Choroid plexus epithelial cell (primary cell): ENCODE measurements around the gene ACBD6.

ENCODE experiments used
- DNase-seq: peaks from one replicate; pipeline ENCODE4 v3.0.0-alpha.2; 2010; ENCODE audit warnings: low read depth
- H3K4me3 ChIP-seq: 2 replicates; pipeline ENCODE4 v1.5.1; 2011; ENCODE audit warnings: low read depth, mild to moderate bottlenecking, control low read depth, low read length, moderate library complexity
- TF ChIP-seq, protein P1 (sequence below): conservative IDR thresholded peaks from 2 replicates; pipeline ENCODE4 v1.5.1; 2011; ENCODE audit warnings: low read depth, mild to moderate bottlenecking, control low read depth, inconsistent platforms, low read length, moderate library complexity

The ACBD6 gene

DNA sequence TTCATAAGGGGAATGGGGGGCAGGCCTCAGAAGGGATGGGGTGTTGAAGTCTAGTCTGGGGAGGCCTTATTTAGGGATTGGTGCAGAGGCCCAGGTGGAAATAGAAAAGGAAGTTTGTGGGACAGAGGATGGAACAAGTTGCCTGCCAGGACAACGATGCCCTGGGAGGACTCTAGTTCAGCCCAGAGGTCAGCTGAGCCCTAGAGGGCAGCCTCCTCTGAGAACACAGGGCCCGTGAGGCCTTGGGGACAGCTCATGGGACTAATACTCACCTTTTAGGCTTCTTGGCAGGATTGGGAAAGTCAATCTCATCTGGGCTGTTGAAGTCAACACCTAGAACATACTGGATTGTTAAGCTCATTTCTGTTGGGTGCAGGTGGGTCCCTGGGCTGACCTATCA, 229.3 kb downstream of the ACBD6 start:
- H3K4me3 ChIP-seq = no peak overlapping the region
- TF ChIP-seq, protein P1, sequence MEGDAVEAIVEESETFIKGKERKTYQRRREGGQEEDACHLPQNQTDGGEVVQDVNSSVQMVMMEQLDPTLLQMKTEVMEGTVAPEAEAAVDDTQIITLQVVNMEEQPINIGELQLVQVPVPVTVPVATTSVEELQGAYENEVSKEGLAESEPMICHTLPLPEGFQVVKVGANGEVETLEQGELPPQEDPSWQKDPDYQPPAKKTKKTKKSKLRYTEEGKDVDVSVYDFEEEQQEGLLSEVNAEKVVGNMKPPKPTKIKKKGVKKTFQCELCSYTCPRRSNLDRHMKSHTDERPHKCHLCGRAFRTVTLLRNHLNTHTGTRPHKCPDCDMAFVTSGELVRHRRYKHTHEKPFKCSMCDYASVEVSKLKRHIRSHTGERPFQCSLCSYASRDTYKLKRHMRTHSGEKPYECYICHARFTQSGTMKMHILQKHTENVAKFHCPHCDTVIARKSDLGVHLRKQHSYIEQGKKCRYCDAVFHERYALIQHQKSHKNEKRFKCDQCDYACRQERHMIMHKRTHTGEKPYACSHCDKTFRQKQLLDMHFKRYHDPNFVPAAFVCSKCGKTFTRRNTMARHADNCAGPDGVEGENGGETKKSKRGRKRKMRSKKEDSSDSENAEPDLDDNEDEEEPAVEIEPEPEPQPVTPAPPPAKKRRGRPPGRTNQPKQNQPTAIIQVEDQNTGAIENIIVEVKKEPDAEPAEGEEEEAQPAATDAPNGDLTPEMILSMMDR = no peak
- no peak for DNase-seq

DNA sequence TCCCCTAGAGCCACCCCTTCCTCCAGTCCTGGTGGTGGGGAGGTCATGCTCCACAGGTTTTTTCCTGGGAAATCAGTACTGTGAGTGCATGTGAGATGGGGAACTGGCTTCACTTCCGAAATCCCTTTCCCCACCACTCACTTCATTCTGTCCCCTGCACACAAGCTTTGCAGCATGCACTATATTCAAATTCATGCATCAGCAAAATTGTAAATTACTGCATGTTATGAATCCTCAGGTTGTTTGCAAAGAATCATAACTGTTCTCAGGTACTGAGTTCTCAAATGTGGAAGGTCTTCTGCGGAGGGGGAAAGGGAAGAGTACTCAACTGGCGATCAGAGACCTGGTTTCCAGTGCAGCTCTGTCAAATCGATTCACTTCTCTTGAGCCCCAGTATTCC, 230.0 kb downstream of the ACBD6 start:
- TF ChIP-seq, protein P1 = no peak
- no peak overlapping the region for H3K4me3 ChIP-seq
- DNase-seq = no peak

DNA sequence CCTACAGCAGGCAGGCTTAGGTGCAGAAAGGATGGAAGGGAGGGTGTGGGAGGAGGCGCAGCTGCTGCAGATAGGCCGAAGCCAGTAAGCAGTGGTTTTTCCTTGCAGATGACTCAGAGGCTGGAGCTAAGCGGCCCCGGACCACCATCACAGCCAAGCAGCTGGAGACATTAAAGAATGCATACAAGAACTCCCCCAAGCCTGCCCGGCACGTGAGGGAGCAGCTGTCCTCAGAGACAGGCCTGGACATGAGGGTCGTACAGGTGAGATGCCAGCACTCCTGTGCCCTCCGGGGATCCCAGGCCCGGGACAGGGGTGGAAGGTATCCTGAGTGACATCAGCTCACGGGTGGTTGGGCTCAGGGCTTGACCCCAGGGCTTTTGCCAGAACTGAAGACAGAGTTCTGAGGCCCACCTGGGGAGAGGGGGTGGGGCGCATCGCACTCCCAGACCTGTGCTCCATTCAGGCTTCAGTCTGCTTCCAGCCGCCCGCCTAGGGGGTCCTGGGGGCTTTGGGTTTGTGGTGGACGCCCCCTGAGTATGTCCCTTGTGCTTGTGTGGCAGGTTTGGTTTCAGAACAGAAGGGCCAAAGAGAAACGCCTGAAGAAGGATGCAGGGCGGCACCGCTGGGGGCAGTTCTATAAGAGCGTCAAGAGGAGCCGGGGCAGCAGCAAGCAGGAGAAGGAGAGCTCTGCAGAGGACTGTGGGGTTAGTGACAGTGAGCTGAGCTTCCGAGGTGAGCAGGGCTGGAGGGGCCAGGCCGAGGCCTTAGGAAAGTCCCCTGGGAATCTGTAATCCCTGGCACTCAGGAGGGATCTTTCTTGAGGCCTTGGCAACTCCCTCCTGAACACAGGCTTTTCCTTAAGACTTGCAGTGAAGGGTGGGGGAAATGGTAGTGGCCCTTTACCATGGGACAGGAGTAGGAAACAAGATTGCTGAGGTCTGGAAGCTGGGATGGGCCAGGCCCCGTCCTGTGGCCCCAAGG, 230.8 kb downstream of the ACBD6 start:
- no peak overlapping the region for H3K4me3 ChIP-seq
- TF ChIP-seq, protein P1 = no peak
- DNase-seq = peak; percentile 78

DNA sequence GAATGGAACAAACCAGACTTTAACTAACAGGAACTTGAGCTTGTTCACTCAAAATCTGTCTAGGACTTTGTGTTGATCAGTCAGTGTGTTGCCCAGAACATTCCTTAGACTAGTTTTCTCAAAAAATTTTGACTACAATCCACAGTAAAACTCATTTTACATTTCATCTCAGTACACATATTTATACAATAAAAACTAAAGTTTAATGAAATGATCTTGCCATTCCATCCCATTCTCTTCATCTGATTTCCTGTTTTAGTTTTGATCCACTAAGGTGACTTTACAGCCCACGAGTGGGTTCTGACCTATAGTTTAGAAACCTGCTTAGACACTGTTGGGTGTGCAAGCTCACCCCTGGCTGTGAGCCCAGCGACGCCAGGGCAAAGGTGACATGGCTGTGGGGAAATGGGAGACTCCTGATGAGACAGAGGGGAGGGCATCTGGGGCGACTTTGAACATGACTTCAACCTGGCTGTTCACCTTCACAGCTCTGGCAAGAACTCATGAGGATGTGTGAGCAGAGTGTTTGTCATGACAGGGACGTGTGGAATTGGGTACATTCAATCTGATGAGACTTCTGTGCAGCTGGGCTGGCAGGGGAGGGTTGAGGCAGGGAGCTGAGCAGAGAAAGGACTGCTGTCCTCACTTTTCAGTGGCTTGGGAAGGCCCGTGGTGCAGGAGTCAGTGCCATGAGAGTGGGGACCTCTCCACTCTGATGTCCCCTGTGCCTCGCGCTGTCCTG, 231.7 kb downstream of the ACBD6 start:
- TF ChIP-seq, protein P1 = no peak
- H3K4me3 ChIP-seq = no peak overlapping the region
- no peak for DNase-seq

DNA sequence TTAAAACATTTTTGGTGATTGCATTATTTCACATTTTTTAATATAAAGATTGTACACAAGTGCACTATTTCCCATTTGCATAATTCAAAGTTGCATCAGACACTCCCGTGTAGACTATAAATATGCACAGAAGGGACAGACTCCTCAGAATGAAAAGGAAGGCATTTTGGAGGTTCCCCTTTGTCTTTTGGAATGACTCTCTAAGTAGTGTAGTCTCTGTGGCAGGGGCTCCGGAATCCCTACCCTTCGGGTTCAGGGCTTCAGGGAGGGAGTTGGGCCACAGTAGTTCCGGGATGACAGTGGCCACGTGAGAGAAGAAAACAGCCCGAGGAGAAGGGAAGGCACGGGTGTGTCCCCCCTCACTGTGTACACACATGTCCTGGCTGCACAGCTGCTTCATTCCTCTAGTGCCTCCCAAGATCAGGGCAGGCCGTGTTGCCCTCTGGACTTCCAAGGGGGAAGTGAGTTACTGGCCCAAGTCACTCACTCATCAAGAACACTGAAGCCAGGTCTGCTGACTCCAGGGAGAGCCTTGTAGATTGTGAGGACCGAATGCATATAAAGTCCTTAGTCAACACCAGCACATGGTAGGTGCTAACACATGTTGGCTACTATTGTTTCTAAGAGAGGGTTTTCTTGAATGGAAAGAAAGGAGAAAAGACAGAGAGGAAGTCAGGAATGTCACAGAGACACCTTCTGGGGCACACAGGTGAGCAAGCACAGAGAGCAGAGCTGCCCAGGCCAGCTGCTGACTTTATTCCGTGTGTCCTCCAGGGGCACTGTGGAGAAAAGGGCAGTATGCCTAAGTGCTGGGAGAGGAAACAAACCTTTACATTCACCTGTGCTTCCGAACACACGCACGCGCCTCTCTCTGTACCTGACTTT, 232.5 kb downstream of the ACBD6 start:
- TF ChIP-seq, protein P1 = peak; percentile 59
- no peak for DNase-seq
- H3K4me3 ChIP-seq = no peak overlapping the region

DNA sequence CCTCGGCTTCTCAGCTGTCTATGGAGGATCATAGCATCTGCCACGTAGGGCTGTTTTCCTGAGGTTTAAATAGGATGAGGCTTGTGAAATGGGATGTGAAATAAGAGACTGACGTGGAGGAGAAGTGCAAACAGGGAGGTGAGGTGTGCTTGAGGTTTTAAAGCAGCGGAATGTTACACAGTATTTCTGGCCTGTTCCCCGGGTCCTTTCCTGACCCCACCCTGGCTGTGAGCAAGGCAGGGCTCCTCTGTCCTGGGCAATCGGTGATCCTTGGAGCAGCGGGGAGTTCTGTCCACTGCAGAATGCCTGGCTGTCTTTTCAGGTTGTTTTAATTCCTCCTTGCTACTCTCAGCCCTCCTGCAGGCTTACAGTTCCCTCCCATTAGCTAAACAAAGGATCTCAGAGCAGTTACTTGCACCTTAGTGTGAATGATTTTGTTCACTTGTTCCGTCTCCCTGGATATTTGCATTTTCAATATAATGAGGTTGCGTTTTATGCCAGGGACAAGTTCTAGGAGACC, 233.8 kb downstream of the ACBD6 start:
- TF ChIP-seq, protein P1 = no peak
- no peak for DNase-seq
- H3K4me3 ChIP-seq = no peak overlapping the region
